ENCODE results near the gene PECR. TPM values are rescaled to one million over a fixed set of nuclear protein-coding genes. Genes with fewer than 3 reads are reported as not detected.
A peak's percentile ranks its signal among the peaks of the same experiment; 100 is the strongest.

PECR gene
- total and polyA plus RNA-seq, 2 of the 13 experiments (the other 11 are each of a cell fraction or from before 2014, with no cell fraction given) = 151 to 153 TPM

GRCh38 chr2:216083464-216084281 is 2.1 kb upstream of the PECR start (continued):
- TF ChIP-seq ZNF687 (CRISPR knock-in tag; IDR thresholded peaks at IDR 0.05) (peak; percentile 49), PCBP1 (IDR thresholded peaks at IDR 0.05; ENCODE audit: borderline replicate concordance, low read depth, low read length) (no peak), ZBTB4 (CRISPR knock-in tag; IDR thresholded peaks at IDR 0.05; ENCODE audit: borderline replicate concordance) (peak; percentile 53; the same call in 1 of the 2 replicates), GZF1 (CRISPR knock-in tag; IDR thresholded peaks at IDR 0.05) (no peak), SIN3A (IDR thresholded peaks at IDR 0.05; ENCODE audit: borderline replicate concordance, low read depth, low read length) (peak; percentile 47; the same call in 1 of the 2 replicates), KMT2A (CRISPR knock-in tag; IDR thresholded peaks at IDR 0.05) (peak; percentile 76), HHEX (CRISPR knock-in tag; IDR thresholded peaks at IDR 0.05) (no peak), ZNF331 (CRISPR knock-in tag; IDR thresholded peaks at IDR 0.05) (0 out of 2 replicates have a peak, but pooled peaks have one; percentile 15), ZNF782 (CRISPR knock-in tag; IDR thresholded peaks at IDR 0.05; ENCODE audit: borderline replicate concordance) (no peak; the same call in 1 of the 2 replicates), ZBTB3 (CRISPR knock-in tag; IDR thresholded peaks at IDR 0.05; ENCODE audit: borderline replicate concordance, low read depth) (no peak), ZNF362 (CRISPR knock-in tag; IDR thresholded peaks at IDR 0.05; ENCODE audit: borderline replicate concordance) (no peak), NBN (conservative IDR thresholded peaks at IDR 0.05) (no peak), ZFX (CRISPR knock-in tag; IDR thresholded peaks at IDR 0.05; ENCODE audit: low read depth) (peak; percentile 45; the same call in 1 of the 2 replicates), HNRNPK (IDR thresholded peaks at IDR 0.05; ENCODE audit: low read depth, low read length, poor library complexity, severe bottlenecking) (no peak), RBM39 (IDR thresholded peaks at IDR 0.05; ENCODE audit: low read depth, low read length, poor library complexity, severe bottlenecking) (no peak), ZBTB21 (CRISPR knock-in tag; IDR thresholded peaks at IDR 0.05) (0 out of 2 replicates have a peak, but pooled peaks have one; percentile 37), ZNF251 (CRISPR knock-in tag; IDR thresholded peaks at IDR 0.05) (no peak), EP300 (IDR thresholded peaks at IDR 0.05; ENCODE audit: low read depth in 2 of 2, low read length in 2 of 2) (peak in 1 of 2 experiments; percentile 17; a peak in 1 of 4 replicates), EP300 (CRISPR knock-in tag; IDR thresholded peaks at IDR 0.05; ENCODE audit: borderline replicate concordance) (no peak)
